Measurements from ENCODE around the gene IGSF8. TPM values are rescaled to one million over a fixed set of nuclear protein-coding genes. Genes with fewer than 3 reads are reported as not detected.

Gene IGSF8
- total RNA-seq: 21.9 TPM
- long read RNA-seq, transcript IGSF8-201 (7 exons, 2,343 nt): major isoform, 20 of 32 reads
- long read RNA-seq, partial matches to known transcripts: 7 of 32 reads
- long read RNA-seq, other reads (novel, unspliced or antisense): 4 of 32 reads

GRCh38 chr1:160097911-160098851 is at the start of gene IGSF8:
IGSF8 (minus strand) TSS chr1:160098619; CDS start chr1:160098472, 147 bp downstream.
- ATAC-seq (peak; percentile 76), DNase-seq (ENCODE audit: missing footprints) (peak; percentile 95)
- intact Hi-C loops (cut with DNase I): no loop called here

GRCh38 chr1:160148121-160148520 is 49.7 kb upstream of the IGSF8 start:
- ATAC-seq (no peak), DNase-seq (ENCODE audit: missing footprints) (no peak)
- intact Hi-C loops (cut with DNase I): no loop called here

- intact Hi-C loops (cut with DNase I): no loop called here
- ATAC-seq (no peak), DNase-seq (ENCODE audit: missing footprints) (no peak)
Observed at GRCh38 chr1:160146107-160146506, 47.7 kb upstream of the IGSF8 start.

- ATAC-seq: no peak
- no peak for DNase-seq (ENCODE audit: missing footprints)
- intact Hi-C loops (cut with DNase I): no loop called here
Observed at GRCh38 chr1:160144921-160145320, 46.5 kb upstream of the IGSF8 start.

GRCh38 chr1:160143695-160144094 is 45.3 kb upstream of the IGSF8 start:
- DNase-seq (ENCODE audit: missing footprints) (no peak), ATAC-seq (peak; percentile 14)
- intact Hi-C loops (cut with DNase I): no loop called here

- DNase-seq (ENCODE audit: missing footprints) (no peak), ATAC-seq (no peak)
- intact Hi-C loops (cut with DNase I): no loop called here
Observed at GRCh38 chr1:160139840-160140239, 41.4 kb upstream of the IGSF8 start.

- DNase-seq (ENCODE audit: missing footprints) (no peak), ATAC-seq (no peak)
- intact Hi-C loops (cut with DNase I): no loop called here
Observed at GRCh38 chr1:160137216-160137862, 38.9 kb upstream of the IGSF8 start.

GRCh38 chr1:160136926-160137200 is 38.4 kb upstream of the IGSF8 start:
- DNase-seq (ENCODE audit: missing footprints) (no peak), ATAC-seq (no peak)
- intact Hi-C loops (cut with DNase I): no loop called here

GRCh38 chr1:160136121-160136925 is 37.9 kb upstream of the IGSF8 start:
- intact Hi-C loops (cut with DNase I): no loop called here
- ATAC-seq (no peak), DNase-seq (ENCODE audit: missing footprints) (no peak)

- no peak for ATAC-seq
Observed at GRCh38 chr1:160134791-160135572, 36.6 kb upstream of the IGSF8 start.

GRCh38 chr1:160133990-160134770 is 35.8 kb upstream of the IGSF8 start:
- intact Hi-C loops (cut with DNase I): no loop called here
- DNase-seq (ENCODE audit: missing footprints) (no peak), ATAC-seq (no peak)

More at GRCh38 chr1:160134791-160135572, 36.6 kb upstream of the IGSF8 start:
- intact Hi-C loops (cut with DNase I): no loop called here
- DNase-seq (ENCODE audit: missing footprints): no peak

GRCh38 chr1:160131803-160132565 is 33.6 kb upstream of the IGSF8 start:
- intact Hi-C loops (cut with DNase I): loop anchor here (1.0 kb wide), 1 partner anchor 16 kb away; no protein-coding TSS in a partner anchor
- ATAC-seq: peak; percentile 90
- DNase-seq (ENCODE audit: missing footprints): peak; percentile 75

GRCh38 chr1:160130939-160131338 is 32.5 kb upstream of the IGSF8 start:
- intact Hi-C loops (cut with DNase I): no loop called here
- ATAC-seq: no peak
- DNase-seq (ENCODE audit: missing footprints): no peak

GRCh38 chr1:160130486-160130885 is 32.1 kb upstream of the IGSF8 start:
- ATAC-seq: no peak
- no peak for DNase-seq (ENCODE audit: missing footprints)
- intact Hi-C loops (cut with DNase I): no loop called here

GRCh38 chr1:160129966-160130365 is 31.5 kb upstream of the IGSF8 start:
- ATAC-seq (no peak), DNase-seq (ENCODE audit: missing footprints) (no peak)
- intact Hi-C loops (cut with DNase I): no loop called here

GRCh38 chr1:160129558-160129957 is 31.1 kb upstream of the IGSF8 start:
- intact Hi-C loops (cut with DNase I): no loop called here
- DNase-seq (ENCODE audit: missing footprints): no peak
- ATAC-seq: no peak

- intact Hi-C loops (cut with DNase I): no loop called here
- DNase-seq (ENCODE audit: missing footprints): no peak
- ATAC-seq: no peak
Observed at GRCh38 chr1:160129046-160129445, 30.6 kb upstream of the IGSF8 start.

Measured in Right ventricle myocardium inferior (tissue), 1 donor.